ENCODE data around the gene APOBEC2. TPM values are rescaled to one million over a fixed set of nuclear protein-coding genes. Genes with fewer than 3 reads are reported as not detected.

APOBEC2 gene
- total and polyA plus RNA-seq, 2 of the 13 experiments (the other 11 are each of a cell fraction or from before 2014, with no cell fraction given) = 0.09 TPM; not detected in 1

- Histone ChIP-seq H3K4me2 (ENCODE audit: low read depth, low read length) (peak within 1 kb of the TSS; percentile 93), H3K27ac (ENCODE audit: extremely low read length, insufficient read depth, low read length) (peak within 1 kb of the TSS; percentile 97), H2AFZ (ENCODE audit: low read length) (no peak within 1 kb of the TSS), H4K20me1 (ENCODE audit: insufficient read depth, low read length) (peaks cover 17% of the 10 kb centered on the region), H3K27me3 (ENCODE audit: control insufficient read depth in 1 of 2, insufficient read depth in 2 of 2, low read length in 2 of 2) (no peaks in the 10 kb centered on the region; a peak in 2 of 5 replicates), H3K9me3 (ENCODE audit: low read length) (no peaks in the 10 kb centered on the region), H3K9ac (ENCODE audit: insufficient read depth, low read depth, low read length) (peak within 1 kb of the TSS; percentile 99), H3K4me3 (replicated peaks in 1 of 3; ENCODE audit: insufficient read depth in 1 of 3, low read depth in 2 of 3, low read length in 3 of 3) (peak within 1 kb of the TSS; percentile 97 to 100 (median 98)), H3K36me3 (replicated peaks in 1 of 2; ENCODE audit: control insufficient read depth in 1 of 2, insufficient read depth in 2 of 2, low read length in 2 of 2) (peaks cover 0 to 18% of the 10 kb centered on the region in 2 experiments; a peak in 3 of 5 replicates), H3K79me2 (ENCODE audit: insufficient read depth, low read length) (peaks cover 50% of the 10 kb centered on the region), H3K4me1 (ENCODE audit: insufficient read depth, low read length) (peaks cover 43% of the 10 kb centered on the region)
- BruUV-seq (replicated peaks) = no TSS peak
- ChIA-PET CTCF (ENCODE audit: low intra/inter-chr PET ratio, low total read pairs) (no interaction called here), POLR2A (interaction anchor here (0.6 to 3.0 kb wide), 24 partner anchors 9 to 1491 kb away, joined by 3 to 46 read pairs (median 4); partner anchors contain the start of genes TSPO2, UBR2 and UNC5CL)
- in situ Hi-C loops (cut with HindIII; ENCODE audit: extremely low pct_ligation_motif_present, low pct_unique_long_range_greater_than_20kb) (loop anchor here (5.0 kb wide), 1 partner anchor 76 kb away; no protein-coding TSS in a partner anchor), intact Hi-C loops (cut with micrococcal nuclease; ENCODE audit: unreplicated experiment) (loop anchor here (2.0 kb wide), 2 partner anchors 114 to 174 kb away; no protein-coding TSS in a partner anchor)
- 0% methylated on average over 8 of the region's 37 CpGs for WGBS (ENCODE audit: low lambda C conversion rate)
- no peak for DNase-seq (ENCODE audit: low spot score)
- no peak for FAIRE-seq
- ATAC-seq = peak; percentile 90
- TF ChIP-seq RFXAP (CRISPR knock-in tag; IDR thresholded peaks at IDR 0.05; ENCODE audit: borderline replicate concordance) = peak; percentile 80; the same call in 1 of the 2 replicates
- no peak for TF ChIP-seq MTA1 (CRISPR knock-in tag; IDR thresholded peaks at IDR 0.05; ENCODE audit: borderline replicate concordance)
- 0 out of 2 replicates have a peak, but pooled peaks have one; percentile 20 for TF ChIP-seq ZSCAN29 (CRISPR knock-in tag; conservative IDR thresholded peaks at IDR 0.05)
- TF ChIP-seq HNRNPLL (IDR thresholded peaks at IDR 0.05; ENCODE audit: low read depth, low read length, poor library complexity, severe bottlenecking) = peak; percentile 73
- no peak for TF ChIP-seq ZNF33A (CRISPR knock-in tag; IDR thresholded peaks at IDR 0.05; ENCODE audit: borderline replicate concordance)
- no peak for TF ChIP-seq EP300 (IDR thresholded peaks at IDR 0.05; ENCODE audit: low read depth in 2 of 2, low read length in 2 of 2)
- TF ChIP-seq EP300 (CRISPR knock-in tag; IDR thresholded peaks at IDR 0.05; ENCODE audit: borderline replicate concordance) = no peak
- TF ChIP-seq ZNF160 (CRISPR knock-in tag; IDR thresholded peaks at IDR 0.05) = no peak
- no peak for TF ChIP-seq SP140L (CRISPR knock-in tag; IDR thresholded peaks at IDR 0.05; ENCODE audit: borderline replicate concordance)
- no peak; the same call in 1 of the 2 replicates for TF ChIP-seq TARDBP (CRISPR knock-in tag; IDR thresholded peaks at IDR 0.05)
- TF ChIP-seq SALL1 (CRISPR knock-in tag; IDR thresholded peaks at IDR 0.05) = 0 out of 2 replicates have a peak, but pooled peaks have one; percentile 1
- TF ChIP-seq IRX3 (CRISPR knock-in tag; IDR thresholded peaks at IDR 0.05; ENCODE audit: borderline replicate concordance, low read depth) = no peak
- TF ChIP-seq MAZ (IDR thresholded peaks at IDR 0.05; ENCODE audit: borderline replicate concordance, low read depth, low read length) = peak; percentile 18; the same call in 1 of the 2 replicates
- TF ChIP-seq MAZ (CRISPR knock-in tag; IDR thresholded peaks at IDR 0.05; ENCODE audit: low read depth) = no peak; the same call in 1 of the 2 replicates
- TF ChIP-seq MYPOP (CRISPR knock-in tag; IDR thresholded peaks at IDR 0.05) = no peak
- no peak for TF ChIP-seq NCOA5 (CRISPR knock-in tag; IDR thresholded peaks at IDR 0.05)
- no peak for TF ChIP-seq HOXA7 (CRISPR knock-in tag; IDR thresholded peaks at IDR 0.05)
- 0 out of 2 replicates have a peak, but pooled peaks have one; percentile 26 for TF ChIP-seq ZNF670 (CRISPR knock-in tag; IDR thresholded peaks at IDR 0.05; ENCODE audit: borderline replicate concordance)
- no peak for TF ChIP-seq NFKBIZ (CRISPR knock-in tag; IDR thresholded peaks at IDR 0.05)
- peak; percentile 92 for TF ChIP-seq YY1 (IDR thresholded peaks at IDR 0.05; ENCODE audit: insufficient read depth, insufficient replicate concordance, low read depth, low read length)
- TF ChIP-seq PRPF4 (IDR thresholded peaks at IDR 0.05; ENCODE audit: low read depth, low read length, poor library complexity, severe bottlenecking) = no peak
- peak; percentile 93 for TF ChIP-seq NFYB (CRISPR knock-in tag; IDR thresholded peaks at IDR 0.05)
Observed at GRCh38 chr6:41072836-41073202, 19.8 kb downstream of the APOBEC2 start, which contains the start of gene NFYA. TSS of gene NFYA (plus strand) at chr6:41072974. CDS start at chr6:41079090, 6,116 bp downstream.
